Measurements from ENCODE around the gene SSTR3. TPM values are rescaled to one million over a fixed set of nuclear protein-coding genes. Genes with fewer than 3 reads are reported as not detected.
"Not testable (repeated sequence)": the region's sequence is repeated elsewhere in the genome, so short reads cannot be mapped to it uniquely, and the experiment has no call there.

Gene SSTR3
- total RNA-seq, 1 experiment from 2014 or later: not detected

GRCh38 chr22:37202001-37202555 lies 10.2 kb downstream of the SSTR3 start:
- H3K9me3 ChIP-seq (ENCODE audit: low read depth, low read length, poor library complexity, severe bottlenecking): no peaks in the 10 kb centered on the region
- no peaks in the 10 kb centered on the region for H3K27me3 ChIP-seq (replicated peaks; ENCODE audit: insufficient read depth, low read depth, low read length, poor library complexity)
- ChIA-PET CTCF (no interaction called here), POLR2A (ENCODE audit: low non-redundant PET) (interaction anchor here (0.6 kb wide), 1 partner anchor 154 kb away, joined by 4 read pairs; no protein-coding TSS in a partner anchor)
- no TSS peak for BruUV-seq (replicated peaks)
- H3K27ac ChIP-seq (ENCODE audit: low read depth, low read length, poor library complexity, severe bottlenecking): no peak overlapping the region
- no peak overlapping the region for H3K4me3 ChIP-seq (ENCODE audit: low read depth, low read length, poor library complexity, severe bottlenecking)
- H3K36me3 ChIP-seq (ENCODE audit: insufficient read depth, low read length, poor library complexity, severe bottlenecking): no peaks in the 10 kb centered on the region
- DNase-seq (ENCODE audit: low spot score): no peak
- no peak for TF ChIP-seq EZH2 (IDR thresholded peaks at IDR 0.05; ENCODE audit: borderline replicate concordance, low read depth, low read length, poor library complexity, severe bottlenecking)
- TF ChIP-seq, protein P1, sequence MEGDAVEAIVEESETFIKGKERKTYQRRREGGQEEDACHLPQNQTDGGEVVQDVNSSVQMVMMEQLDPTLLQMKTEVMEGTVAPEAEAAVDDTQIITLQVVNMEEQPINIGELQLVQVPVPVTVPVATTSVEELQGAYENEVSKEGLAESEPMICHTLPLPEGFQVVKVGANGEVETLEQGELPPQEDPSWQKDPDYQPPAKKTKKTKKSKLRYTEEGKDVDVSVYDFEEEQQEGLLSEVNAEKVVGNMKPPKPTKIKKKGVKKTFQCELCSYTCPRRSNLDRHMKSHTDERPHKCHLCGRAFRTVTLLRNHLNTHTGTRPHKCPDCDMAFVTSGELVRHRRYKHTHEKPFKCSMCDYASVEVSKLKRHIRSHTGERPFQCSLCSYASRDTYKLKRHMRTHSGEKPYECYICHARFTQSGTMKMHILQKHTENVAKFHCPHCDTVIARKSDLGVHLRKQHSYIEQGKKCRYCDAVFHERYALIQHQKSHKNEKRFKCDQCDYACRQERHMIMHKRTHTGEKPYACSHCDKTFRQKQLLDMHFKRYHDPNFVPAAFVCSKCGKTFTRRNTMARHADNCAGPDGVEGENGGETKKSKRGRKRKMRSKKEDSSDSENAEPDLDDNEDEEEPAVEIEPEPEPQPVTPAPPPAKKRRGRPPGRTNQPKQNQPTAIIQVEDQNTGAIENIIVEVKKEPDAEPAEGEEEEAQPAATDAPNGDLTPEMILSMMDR (conservative IDR thresholded peaks at IDR 0.05; ENCODE audit: low read depth, low read length): no peak
- intact Hi-C loops (cut with micrococcal nuclease; ENCODE audit: unreplicated experiment): no loop called here
- H3K4me1 ChIP-seq (ENCODE audit: insufficient read depth, low read length, poor library complexity, severe bottlenecking): peaks cover 12% of the 10 kb centered on the region

DNA sequence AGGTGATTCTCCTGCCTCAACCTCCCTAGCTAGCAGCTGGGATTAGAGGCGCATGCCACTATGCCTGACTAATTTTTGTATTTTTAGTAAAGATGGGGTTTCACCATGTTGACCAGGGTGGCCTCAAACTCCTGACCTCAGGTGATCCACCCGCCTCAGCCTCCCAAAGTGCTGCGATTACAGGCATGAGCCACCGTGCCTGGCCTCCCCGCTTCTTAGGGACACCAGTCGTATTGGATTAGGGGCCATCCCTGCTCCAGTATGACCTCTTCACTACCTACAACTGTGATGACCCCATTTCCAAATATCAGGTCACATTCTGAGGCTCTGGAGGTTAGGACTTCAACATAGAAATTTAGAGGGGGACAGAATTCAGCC lies 10.8 kb downstream of the SSTR3 start:
- DNase-seq (ENCODE audit: low spot score); POLR2A ChIA-PET (ENCODE audit: low non-redundant PET); BruUV-seq (replicated peaks); H3K9me3 ChIP-seq (ENCODE audit: low read depth, low read length, poor library complexity, severe bottlenecking); H3K27me3 ChIP-seq (replicated peaks; ENCODE audit: insufficient read depth, low read depth, low read length, poor library complexity); H3K4me3 ChIP-seq (ENCODE audit: low read depth, low read length, poor library complexity, severe bottlenecking); H3K36me3 ChIP-seq (ENCODE audit: insufficient read depth, low read length, poor library complexity, severe bottlenecking); H3K27ac ChIP-seq (ENCODE audit: low read depth, low read length, poor library complexity, severe bottlenecking); intact Hi-C loops (cut with micrococcal nuclease; ENCODE audit: unreplicated experiment); CTCF ChIA-PET: not testable (repeated sequence)
- H3K4me1 ChIP-seq (ENCODE audit: insufficient read depth, low read length, poor library complexity, severe bottlenecking): peaks cover 15% of the 10 kb centered on the region

DNA sequence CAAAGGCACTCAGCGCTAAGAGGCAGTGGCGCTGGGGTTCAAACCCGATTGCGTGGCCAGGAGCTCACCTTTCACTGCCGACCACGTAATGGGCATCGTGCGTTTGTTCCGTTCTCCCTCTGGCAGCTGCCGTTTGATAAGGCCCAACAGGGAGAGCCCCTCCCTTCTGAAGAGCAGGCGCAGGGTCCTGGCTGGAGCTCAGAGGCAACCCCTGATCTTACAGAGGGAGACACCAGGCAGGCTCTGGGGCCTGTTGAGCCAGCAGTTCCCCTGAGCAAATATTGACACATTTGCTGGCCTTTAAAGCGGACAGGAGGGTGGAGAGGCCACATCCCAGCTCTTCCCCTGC lies 12.5 kb downstream of the SSTR3 start:
- H3K27ac ChIP-seq (ENCODE audit: low read depth, low read length, poor library complexity, severe bottlenecking): peak overlapping the region; percentile 88
- H3K36me3 ChIP-seq (ENCODE audit: insufficient read depth, low read length, poor library complexity, severe bottlenecking): no peaks in the 10 kb centered on the region
- no peaks in the 10 kb centered on the region for H3K9me3 ChIP-seq (ENCODE audit: low read depth, low read length, poor library complexity, severe bottlenecking)
- CTCF ChIA-PET: interaction anchor here (0.6 to 1.0 kb wide), 4 partner anchors 12 to 362 kb away, joined by 3 to 9 read pairs (median 5); partner anchors contain the start of gene C1QTNF6
- no peaks in the 10 kb centered on the region for H3K27me3 ChIP-seq (replicated peaks; ENCODE audit: insufficient read depth, low read depth, low read length, poor library complexity)
- POLR2A ChIA-PET (ENCODE audit: low non-redundant PET): no interaction called here
- H3K4me1 ChIP-seq (ENCODE audit: insufficient read depth, low read length, poor library complexity, severe bottlenecking): peaks cover 15% of the 10 kb centered on the region
- TF ChIP-seq, protein P1 (conservative IDR thresholded peaks at IDR 0.05; ENCODE audit: low read depth, low read length): no peak
- no TSS peak for BruUV-seq (replicated peaks)
- DNase-seq (ENCODE audit: low spot score): no peak
- intact Hi-C loops (cut with micrococcal nuclease; ENCODE audit: unreplicated experiment): loop anchor here (1.0 to 5.0 kb wide), 2 partner anchors 33 to 122 kb away; no protein-coding TSS in a partner anchor
- H3K4me3 ChIP-seq (ENCODE audit: low read depth, low read length, poor library complexity, severe bottlenecking): peak overlapping the region; percentile 65
